Activated T-cell treated with anti-CD3 and anti-CD28 coated beads for 48 hours (primary cell): ENCODE results near the gene TBX1.
A peak's percentile ranks its signal among the peaks of the same experiment; 100 is the strongest.
"Not testable (repeated sequence)": the region's sequence is repeated elsewhere in the genome, so short reads cannot be mapped to it uniquely, and the experiment has no call there.

Experiments used
- DNase-seq: peaks from one replicate; pipeline ENCODE4 v3.0.0-alpha.2; 2020; ENCODE audit warnings: low read depth

Gene TBX1

DNA sequence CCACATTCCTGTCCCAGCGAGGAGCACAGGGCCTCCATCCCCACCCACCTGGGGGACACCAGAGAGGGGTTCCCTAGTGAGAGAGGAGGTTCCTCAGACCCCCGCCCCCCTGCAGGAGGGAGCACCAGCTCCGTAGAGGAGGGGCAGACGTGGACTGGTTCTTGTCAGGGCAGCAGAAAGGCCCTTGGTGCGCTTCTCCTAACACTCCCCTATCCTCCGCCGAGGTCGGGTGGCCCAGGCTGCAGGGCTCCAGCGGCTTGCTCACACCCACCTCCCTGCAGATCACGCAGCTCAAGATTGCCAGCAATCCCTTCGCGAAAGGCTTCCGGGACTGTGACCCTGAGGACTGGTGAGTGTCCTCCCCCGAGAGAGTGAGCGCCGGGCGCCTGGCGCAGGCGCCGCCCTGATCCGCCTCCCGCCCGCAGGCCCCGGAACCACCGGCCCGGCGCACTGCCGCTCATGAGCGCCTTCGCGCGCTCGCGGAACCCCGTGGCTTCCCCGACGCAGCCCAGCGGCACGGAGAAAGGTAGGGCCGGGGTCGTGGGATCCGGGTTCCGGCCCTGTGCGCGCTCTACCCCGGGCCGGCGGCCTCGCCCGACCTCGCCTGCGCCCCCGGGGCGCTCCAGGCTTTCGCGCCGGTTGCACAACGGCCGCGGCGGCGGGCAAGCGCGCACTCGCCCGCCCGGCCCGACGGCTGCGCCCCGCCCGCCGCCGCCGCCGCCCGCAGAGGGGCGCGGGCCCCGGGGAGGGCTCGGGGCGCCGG is 5.1 kb downstream of the TBX1 start:
- no peak for DNase-seq

DNA sequence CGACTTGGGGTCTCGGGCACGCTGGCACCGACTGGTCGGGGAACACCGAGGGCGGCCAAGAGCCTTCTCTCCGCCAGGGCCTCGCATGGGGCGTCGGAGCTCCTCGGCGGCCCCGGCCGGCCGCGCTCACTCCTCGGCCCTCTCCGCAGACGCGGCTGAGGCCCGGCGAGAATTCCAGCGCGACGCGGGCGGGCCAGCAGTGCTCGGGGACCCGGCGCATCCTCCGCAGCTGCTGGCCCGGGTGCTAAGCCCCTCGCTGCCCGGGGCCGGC is 5.6 kb downstream of the TBX1 start:
- no peak for DNase-seq

DNA sequence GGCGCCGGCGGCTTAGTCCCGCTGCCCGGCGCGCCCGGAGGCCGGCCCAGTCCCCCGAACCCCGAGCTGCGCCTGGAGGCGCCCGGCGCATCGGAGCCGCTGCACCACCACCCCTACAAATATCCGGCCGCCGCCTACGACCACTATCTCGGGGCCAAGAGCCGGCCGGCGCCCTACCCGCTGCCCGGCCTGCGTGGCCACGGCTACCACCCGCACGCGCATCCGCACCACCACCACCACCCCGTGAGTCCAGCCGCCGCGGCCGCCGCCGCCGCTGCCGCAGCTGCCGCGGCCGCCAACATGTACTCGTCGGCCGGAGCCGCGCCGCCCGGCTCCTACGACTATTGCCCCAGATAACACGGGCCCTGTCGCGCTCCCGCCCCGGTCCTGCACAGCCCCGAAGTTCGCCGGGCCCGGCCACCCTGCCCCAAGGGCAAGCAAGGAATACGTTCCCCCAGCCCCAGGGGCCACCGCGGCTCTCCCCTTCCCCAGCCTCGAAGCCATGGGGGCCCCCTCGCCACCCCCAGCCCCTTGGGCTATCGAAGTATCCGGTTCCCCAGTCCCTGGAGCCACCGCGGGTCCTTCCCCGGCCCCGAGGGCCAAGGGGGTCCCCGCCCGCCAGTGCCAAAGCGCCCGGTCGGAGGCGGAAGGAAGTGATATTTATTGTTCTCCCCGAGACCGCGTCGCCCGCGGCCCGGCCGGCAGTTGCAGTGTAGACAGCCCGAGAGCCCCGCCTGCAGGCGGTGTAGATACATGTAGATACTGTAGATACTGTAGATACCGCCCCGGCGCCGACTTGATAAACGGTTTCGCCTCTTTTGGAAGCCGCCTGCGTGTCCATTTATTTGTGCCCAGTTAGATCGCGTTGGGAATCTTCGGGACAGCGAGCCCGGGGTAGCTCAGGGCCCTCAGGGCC is 6.2 kb downstream of the TBX1 start:
- peak; percentile 52 for DNase-seq

DNA sequence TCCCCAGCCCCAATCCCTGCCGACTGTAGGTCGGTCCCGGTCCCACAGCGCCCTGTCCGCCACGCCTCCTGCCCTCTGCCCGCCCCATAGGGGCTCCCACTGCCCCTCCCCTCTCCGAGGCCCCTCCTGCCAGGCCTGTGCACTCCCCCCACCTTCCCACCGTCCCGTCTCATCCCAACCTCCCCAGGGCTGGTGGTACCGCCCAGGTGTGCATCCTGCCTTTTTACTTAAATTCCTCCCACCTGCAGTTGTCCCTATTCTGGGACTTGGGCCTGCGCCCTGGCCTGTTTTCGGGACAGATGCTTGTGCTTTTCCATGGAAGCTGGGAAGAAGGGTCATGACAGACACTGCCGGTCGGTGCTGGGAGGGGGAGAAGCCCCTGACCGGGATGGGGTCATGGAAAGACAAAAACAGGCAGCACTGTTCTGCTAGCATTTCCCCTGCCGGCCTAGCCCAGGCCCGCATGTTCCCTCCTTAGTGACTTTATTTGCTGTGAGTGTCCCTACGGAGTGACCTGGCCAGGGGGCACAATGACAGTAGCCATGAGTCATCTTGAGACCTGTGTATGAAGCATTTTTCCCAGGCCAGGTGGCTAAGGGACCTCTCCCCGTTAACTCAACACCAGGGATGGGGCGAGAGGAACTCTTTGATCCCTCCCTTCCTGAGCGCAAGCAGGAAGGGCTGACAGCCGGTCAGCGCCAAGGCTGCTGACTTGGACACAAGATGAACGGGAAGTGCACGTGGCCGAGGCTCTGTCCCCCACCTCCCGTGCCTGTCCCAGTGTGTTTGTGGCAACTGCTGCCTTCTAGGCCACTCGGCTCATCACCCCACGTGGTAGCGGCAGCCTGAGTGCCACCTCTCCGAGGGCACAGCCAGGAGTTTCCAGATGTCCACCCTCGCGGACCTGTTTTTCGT is 7.1 kb downstream of the TBX1 start:
- no peak for DNase-seq

DNA sequence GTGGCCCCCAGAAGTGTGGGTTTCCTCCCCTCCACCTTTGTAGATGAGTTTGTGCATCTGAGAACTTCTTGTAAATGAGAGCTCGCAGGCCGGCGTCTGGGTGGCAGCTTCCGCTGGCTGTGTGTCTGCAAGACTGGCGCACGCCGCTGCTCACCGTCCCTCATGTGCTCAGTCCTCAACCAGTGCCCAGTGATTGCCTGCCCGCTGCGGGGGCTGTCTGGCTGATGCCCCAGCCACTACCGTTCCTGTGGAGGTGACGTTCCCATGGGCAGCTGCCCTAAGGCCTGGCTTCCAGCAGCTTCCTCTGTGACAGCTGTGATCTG is 8.8 kb downstream of the TBX1 start:
- DNase-seq: no peak

DNA sequence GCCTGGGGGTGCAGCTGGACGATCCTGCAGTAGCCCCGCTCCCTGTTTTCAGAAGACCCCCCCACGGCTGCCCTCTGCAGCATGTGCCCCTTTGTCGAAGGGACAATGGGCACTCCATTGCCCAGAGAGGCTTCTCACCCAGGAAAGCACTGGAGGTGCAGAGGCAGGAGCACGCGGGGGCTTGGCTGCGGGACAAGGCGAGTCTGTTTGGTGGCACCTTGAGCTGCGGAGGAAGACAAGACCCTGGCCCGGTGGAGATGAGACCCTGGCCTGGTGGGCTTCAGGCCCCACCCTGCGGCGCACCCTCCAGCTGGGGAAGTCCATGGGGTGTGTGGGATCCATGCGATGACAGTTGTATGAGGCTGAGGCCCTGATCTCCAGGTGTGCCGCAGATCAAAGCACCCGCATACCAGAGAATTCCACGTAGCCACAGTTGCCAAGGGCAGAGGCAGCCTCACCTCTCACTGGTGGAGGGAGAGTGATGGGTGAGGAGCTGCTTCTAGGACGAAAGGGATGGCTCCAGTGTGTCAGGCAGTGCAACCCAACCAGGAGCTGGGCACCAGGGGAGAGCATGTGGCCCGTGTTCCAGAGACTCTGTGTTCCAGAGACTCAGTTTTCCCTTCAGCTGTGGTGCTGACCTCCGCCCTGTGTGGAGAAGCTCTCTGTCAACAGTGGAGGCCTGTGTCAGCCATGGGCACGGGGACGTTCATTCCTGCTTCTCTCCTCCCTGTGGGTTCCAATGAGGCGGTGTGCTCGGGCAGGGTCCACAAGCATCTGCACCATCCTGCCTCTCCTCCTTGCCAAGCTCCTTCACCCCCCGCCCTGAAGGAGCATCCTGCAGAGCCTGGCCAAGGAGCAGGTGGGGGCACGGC is 10.0 kb downstream of the TBX1 start:
- DNase-seq: no peak

DNA sequence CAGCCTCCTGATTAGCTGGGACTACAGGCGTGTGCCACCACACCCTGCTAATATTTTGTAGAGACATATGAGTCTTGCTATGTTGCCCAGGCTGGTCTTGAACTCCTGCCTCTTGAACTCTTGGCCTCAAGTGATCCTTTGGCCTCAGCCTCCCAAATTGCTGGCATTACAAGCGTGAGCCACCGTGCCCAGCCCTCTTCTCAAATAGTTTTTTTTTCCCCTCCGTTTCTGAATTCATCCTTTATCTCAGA is 11.8 kb downstream of the TBX1 start:
- no peak for DNase-seq

DNA sequence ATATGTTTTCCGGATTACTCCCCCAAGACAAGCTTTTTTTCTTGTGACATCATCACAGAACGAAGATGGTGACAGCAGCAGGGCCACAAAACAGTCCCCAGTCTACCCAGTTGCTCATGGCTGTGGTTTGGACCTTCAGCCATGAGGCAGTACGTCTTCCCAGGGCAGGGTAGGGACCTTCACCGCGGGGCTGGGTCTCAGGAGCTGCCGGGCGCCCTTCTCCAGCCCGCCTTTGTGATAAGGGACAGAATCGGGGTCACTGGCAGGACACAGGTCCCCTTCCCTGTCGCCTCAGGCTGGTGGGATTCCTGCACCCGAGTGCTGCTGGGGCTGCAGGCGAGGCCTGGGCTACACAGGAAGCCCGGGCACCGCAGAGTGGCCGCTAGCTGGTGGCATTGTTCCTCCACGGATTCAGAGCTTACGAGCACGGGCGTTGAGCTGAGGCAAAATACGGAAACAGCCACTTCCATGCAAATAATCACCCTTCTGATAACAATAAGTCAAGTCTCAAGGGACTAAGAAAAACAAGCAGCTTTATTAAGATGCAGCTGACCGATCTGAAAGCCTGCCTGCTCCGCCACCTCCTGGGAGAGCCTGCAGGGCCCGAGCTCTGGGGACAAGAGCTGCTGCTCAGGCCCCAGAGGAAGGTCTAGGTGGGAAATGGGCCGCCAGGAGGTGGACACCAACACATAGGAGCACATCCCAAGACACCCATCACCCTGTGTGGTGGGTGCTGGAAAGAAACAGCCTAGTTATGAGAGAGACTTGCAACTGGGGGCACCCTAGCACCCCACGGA is 12.3 kb downstream of the TBX1 start:
- no peak for DNase-seq

DNA sequence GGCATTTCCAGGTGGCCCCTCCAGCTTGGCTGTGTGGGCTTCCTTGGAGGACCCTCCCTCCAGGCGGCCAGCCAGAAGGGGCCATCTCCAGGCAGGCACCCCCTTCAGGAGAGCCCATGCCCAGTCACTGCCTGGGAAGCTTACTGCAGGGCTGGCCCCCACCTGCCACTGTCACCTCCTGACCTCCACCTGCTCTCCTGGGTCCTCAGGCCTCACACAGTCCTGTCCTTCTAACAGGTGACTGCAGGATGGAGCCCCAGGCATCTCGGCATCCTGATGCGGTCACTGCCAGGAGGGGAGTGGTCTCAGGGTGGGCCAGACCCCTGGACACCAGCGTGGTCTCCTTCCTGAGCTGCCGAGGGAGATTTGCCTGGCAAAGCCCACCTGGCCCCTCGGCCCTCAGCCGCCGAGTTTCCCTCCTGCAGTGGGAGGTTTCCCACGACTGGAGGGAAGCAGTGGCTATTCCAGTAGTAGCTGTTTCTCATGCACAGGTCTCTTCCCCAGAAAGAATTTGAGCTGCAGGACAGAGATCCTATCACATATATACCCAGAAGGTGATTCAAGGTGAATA is 13.0 kb downstream of the TBX1 start:
- no peak for DNase-seq

DNA sequence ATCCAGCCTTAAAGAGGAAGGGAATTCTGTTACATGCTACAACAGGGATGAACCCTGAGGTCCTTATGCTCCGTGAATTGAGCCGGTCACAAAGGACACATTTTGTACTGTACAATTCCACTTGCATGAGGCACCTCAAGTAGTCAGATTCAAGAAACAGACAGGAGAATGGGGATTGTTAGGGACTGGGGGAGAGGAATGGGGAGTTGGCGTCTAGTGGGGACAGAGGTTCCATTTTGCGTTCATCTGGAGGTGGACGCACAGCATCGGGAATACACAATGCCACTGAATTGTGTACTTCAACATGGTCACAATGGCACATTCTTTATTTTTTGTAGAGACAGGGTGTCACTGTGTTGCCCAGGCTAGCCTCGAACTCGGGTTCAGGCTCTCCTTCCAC is 14.1 kb downstream of the TBX1 start:
- DNase-seq: no peak

DNA sequence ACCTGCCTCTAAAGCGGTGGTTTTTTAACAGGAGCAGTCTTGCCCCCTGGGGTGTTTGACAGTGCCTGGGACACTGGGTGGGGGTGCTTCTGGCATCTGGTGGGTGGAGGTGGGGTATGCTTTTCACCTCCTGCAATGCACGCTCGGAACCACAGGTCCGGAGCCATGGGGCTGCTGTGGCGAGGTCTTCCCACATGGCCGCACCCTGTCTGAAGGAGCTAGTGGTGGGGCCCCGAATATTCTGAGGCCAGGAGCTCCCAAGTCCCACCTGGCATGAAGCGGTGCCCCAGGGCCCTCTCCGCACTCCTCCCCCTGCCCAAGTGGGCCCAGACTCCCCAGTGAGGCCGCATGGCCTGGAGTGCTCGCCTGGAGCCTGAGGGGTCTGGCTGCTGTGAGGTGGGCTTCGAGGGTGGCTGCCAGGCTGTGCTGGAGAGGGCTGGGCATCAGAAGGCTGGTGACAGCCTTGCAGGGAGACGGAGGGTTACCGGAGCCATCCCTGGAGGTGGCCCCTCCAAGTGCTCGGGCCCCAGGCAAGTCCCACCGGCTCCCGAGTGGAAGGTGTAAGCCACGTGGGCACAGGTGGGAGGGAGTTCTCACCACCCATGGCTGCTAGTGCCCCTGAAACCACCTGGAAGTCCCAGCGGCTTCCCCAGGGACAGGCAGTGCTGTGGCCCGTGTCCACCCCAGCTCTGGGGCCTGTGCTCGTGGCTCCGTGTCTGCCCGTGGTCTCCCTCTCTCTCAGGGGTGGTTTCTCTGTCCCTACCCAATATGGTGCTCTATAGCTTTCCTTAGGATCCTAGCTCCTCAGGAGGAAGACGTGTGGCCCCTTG is 15.1 kb downstream of the TBX1 start:
- DNase-seq: no peak

DNA sequence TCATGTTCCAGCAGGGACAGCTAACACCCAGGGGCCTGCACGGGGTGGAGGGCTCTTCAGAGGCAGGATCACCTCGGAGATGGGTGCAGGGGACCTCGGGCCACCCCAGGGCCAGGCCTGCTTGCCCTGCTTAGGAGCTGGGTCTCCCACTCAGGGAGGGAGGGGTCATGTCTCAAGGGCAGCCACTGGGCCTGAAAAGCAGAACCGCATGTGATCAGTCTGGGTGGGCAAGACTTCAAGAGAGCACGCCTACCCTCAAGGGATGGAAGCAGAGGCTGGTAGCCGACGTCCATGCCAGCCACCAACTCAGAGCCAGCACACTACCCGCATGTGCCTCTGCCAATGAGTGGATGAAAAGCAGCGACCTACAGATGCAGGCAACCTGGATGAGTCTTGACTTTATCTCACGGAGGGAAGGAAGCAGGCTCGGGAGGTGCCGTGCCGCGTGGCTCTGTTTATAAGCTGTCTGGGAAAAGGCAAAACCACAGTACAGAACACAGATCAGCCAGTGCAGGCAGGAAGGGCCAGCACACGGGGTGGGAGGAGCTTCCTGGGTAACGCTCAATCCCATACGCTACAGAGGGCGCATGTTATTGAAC is 16.0 kb downstream of the TBX1 start:
- no peak for DNase-seq

DNA sequence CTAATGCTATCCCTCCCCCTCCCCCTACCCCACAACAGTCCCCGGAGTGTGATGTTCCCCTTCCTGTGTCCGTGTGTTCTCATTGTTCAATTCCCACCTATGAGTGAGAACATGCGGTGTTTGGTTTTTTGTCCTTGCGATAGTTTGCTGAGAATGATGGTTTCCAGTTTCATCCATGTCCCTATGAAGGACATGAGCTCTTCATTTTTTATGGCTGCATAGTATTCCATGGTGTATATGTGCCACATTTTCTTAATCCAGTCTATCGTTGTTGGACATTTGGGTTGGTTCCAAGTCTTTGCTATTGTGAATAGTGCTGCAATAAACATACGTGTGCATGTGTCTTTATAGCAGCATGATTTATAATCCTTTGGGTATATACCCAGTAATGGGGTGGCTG is 16.6 kb downstream of the TBX1 start:
- DNase-seq: not testable (repeated sequence)

DNA sequence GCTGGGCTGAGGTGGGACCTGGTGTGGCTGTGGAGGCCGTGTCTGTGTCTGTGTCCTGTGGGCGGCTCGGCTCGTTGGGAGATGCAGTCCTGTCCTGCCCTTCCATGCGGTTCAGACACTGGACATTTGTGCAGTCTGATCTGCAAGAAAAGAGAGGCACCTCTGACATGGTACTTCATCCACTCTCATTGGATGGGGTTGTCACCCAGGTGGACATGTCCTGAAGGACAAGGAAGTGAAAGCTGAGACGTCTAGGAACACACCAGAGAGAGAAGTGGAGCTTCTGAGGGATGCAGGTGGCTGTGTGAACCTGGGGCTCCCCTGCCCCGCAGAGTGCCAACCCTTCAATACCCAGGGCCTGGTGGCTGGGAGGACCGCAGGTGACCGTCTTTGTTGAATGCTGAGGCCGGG is 18.4 kb downstream of the TBX1 start:
- DNase-seq: no peak

DNA sequence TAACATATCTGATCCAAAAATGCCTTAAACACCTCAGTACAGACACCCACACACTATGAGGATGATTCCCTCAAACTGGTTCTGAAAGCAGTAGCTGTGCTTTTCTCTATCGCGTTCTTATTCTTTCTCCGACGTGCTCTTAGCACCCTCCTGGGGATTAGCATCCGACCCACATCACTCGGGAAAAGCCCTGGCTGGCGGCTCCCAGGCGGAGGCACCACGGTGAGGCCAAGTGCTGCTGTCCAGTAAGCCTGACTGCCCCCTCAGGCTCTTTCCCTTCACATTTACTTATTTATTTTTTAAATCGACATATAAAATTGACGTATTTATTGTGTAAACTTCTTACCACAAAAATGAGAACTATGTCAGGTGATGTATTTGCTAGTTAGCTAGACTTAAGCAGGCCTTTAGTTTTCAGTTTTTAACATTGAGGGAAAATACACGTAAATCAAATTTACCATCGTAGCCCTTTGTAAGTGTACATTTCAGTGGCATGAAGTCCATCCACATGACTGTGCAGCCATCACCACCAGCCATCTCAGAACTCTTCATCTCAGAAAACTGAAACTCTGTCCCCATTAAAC is 19.2 kb downstream of the TBX1 start:
- DNase-seq: no peak

DNA sequence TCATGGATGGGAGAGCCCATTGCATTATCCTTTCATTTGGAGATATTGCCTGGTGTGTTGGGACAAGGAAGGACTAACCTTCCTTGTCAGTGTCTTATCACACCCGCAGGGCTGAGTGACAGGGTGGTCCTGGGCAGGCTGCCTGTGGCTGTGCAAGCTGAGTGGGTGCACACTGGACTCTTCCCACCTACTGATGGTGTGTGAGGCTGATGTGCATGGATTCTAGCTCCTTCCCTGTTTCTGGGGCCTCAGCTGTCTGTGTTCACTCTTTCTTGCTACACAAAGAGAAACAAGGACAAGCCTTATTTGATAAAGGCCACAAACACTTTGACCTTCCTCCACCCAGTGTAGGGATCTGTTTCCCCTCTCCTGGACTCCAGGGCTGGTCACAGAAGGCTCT is 22.0 kb downstream of the TBX1 start:
- DNase-seq: no peak

DNA sequence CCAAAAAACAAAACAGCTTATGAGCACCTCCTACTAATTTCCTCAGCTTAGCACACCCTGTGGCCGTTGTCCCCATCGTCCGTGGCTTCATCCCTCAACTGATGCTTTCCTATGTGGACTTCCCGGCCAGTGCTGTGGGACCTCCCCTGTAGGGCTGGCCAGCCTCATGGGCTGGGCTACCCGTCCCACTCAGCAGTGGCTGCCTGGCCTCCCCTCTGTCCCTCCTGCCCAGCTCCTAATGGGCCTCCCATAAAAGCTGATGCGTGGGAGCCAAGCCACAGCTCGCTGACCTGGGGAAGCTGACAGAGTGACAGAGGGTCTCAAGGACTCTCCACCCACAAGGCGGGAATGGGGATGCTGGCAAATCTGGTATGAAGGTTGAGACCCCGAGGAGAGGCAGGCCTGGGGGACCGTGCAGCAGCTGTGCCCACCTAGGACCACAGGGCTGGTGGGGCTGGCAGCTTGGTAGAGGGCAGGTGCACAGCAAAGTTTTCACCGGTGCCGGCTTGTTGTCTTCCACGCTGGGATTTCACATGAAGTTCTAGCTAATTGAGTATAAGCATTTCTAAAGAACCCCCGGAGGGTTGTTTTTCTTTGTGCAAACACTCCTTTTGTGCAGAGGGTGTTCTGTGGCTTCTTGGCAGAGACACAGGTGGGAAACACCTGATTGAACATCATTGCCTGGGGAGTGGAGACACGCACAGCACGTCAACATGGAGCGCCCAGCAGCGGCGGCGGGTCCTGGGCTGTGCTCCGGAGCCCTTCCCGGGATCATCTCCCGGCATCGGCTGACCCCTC is 23.2 kb downstream of the TBX1 start:
- no peak for DNase-seq
